Stomach (tissue), 4 donors: ENCODE results near the gene GATA2.
A peak's percentile ranks its signal among the peaks of the same experiment; 100 is the strongest.

Experiments
- CTCF ChIP-seq, 7 experiments: fragments of 450-650 bp in 4 of 7; fragments of 200-600 bp in 3 of 7; sonication (generic) in 3 of 7; IDR thresholded peaks; one replicate each; pipeline ENCODE4 v1.5.1; 2016 to 2019; ENCODE audit warnings: antibody characterized with exemption in 7 of 7, control low read depth in 2 of 7, mild to moderate bottlenecking in 1 of 7
- EP300 ChIP-seq: sonication (generic); formaldehyde crosslinking; IDR thresholded peaks from one replicate; pipeline ENCODE4 v1.6.1; 2017; ENCODE audit warnings: antibody characterized with exemption
- POLR2AphosphoS5 ChIP-seq, 3 donors: sonication (generic); formaldehyde crosslinking; IDR thresholded peaks; one replicate each; pipeline ENCODE4 v1.6.1; 2016; ENCODE audit warnings: antibody characterized with exemption in 3 of 3

GRCh38 chr3:128492671-128493569, at the start of gene GATA2:
- TF ChIP-seq CTCF (IDR thresholded peaks at IDR 0.05) (no peak), EP300 (no peak), POLR2AphosphoS5 (IDR thresholded peaks at IDR 0.05) (peak in 1 of 3 donors; percentile 53)
